ENCODE results near the gene OR5H2.
"Not testable (repeated sequence)": the region's sequence is repeated elsewhere in the genome, so short reads cannot be mapped to it uniquely, and the experiment has no call there.

The OR5H2 gene

DNA sequence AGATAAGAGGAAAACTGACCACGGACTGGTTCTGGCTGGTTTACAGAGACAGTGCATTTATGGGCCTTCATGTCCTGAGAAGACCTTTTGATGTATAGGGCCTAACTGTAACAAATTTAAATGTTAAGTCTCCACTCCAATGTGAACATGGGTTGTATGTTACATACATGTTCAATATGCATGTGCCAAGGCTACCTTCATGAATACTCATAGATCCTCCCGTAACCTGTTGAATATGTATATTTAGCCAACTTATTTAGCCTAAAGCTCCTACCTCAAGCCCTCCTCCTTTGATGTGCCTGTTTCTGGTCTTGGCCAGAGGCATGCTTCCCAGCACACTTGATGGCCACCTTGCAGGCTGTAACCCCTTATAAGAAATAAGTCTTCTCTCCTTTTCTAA lies at the start of gene OR5H2:
Gene OR5H2 (plus strand): TSS at position 301 of the 400 bp plus-strand sequence. CDS start 398 bp downstream, outside the sequence.
- DNase-seq: no peak

- no peak for DNase-seq
Measured at GRCh38 chr3:98233468-98233867, 48.8 kb upstream of the OR5H2 start.

GRCh38 chr3:98240131-98240530 lies 42.2 kb upstream of the OR5H2 start:
- DNase-seq: no peak

GRCh38 chr3:98242155-98242554 lies 40.1 kb upstream of the OR5H2 start:
- DNase-seq: no peak

DNA sequence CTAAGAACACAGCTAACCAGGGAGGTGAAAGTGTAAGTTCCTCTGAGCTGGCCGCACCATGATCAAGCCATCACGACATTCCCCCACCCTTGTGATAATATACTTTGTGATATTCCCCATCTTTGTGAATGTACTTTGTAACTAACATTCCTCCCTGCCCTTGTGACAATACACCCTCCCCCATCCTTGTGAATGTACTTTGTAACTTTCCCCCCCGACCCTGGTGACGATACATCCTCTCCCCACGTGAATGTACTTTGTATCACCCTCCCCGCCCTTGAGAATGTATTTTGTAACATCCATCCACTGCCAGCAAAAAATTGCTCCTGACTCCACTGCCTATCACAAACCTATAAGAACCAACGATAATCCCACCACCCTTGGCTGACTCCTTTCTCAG lies 38.5 kb upstream of the OR5H2 start:
- no peak for DNase-seq

DNA sequence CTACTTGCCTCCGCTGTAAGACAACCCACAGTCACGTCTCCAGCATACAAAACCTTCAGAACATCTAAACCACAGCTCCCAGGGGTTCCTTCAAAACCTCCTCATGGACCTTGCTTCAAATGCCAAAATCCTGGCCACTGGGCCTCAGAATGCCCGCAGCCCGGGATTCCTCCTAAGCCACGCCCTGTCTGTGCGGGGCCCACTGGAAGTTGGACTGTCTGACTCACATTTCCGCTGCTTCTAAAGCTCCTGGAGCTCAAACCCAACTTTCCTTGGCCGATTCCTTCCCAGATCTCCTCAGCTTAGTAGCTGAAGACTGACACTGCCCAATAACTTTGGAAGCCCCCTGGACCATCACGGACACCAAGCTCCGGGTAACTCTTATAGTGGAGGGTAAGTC lies 36.2 kb upstream of the OR5H2 start:
- no peak for DNase-seq

GRCh38 chr3:98256026-98256425 lies 26.3 kb upstream of the OR5H2 start:
- DNase-seq: not testable (repeated sequence)

DNA sequence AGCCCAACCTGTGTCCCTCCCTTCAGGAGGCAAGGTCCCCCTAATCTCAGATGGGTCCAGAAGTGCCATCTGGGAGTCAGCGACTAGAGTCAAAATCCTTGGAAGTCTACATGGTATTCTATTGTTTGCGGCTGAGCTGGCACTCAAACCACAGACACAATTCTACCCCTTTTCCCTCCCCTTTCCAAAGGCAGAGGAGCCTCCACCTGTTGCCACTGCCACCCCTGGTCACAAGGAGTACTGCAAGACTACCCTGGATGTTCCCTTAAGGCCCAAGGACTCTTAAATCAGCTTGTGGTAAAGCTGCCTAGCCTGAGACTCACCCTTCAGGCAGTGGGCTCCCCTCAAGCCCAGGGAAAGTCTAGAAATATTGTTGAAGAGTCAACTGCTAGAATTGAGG lies 22.6 kb upstream of the OR5H2 start:
- no peak for DNase-seq

GRCh38 chr3:98262046-98262445 lies 20.3 kb upstream of the OR5H2 start:
- no peak for DNase-seq

DNA sequence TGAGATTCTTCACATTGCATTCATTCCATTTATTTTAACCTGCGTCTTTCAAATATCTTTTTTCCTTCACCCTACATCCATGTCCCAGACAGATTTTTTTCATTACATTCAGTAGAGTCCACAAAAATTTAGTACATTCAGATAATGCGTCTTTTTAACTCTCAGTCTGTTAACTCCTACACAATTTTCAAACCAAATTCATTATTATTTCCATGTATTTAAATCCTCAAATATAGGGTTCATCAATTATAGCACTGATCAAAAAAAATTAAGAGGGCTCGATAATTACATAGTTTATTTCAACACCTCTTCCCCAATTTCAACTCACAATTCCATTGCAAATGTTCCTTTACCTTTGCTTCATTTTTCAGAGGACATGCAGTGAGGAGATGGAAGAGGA lies 18.4 kb upstream of the OR5H2 start, which contains the start of gene OR5H6:
Gene OR5H6 (plus strand): TSS at position 301 of the 400 bp plus-strand sequence. CDS start 89 bp downstream, at position 390.
- no peak for DNase-seq

DNA sequence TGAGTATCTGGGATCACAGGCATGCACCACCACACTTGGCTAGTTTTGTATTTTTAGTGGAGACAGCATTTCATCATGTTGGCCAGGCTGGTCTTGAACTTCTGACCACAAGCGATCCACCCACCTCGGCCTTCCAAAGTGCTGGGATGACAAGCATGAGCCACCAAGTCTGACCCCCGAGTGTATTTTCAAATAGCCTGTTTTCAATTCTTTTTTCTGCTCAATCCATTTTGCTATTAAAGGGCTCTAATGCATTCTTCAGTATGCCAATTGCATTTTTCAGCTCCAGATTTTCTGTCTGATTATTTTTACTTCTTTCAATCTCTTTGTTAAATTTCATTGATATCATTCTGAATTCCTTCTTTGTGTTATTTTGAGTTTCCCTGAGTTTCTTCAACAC lies 12.5 kb upstream of the OR5H2 start:
- DNase-seq: no peak

DNA sequence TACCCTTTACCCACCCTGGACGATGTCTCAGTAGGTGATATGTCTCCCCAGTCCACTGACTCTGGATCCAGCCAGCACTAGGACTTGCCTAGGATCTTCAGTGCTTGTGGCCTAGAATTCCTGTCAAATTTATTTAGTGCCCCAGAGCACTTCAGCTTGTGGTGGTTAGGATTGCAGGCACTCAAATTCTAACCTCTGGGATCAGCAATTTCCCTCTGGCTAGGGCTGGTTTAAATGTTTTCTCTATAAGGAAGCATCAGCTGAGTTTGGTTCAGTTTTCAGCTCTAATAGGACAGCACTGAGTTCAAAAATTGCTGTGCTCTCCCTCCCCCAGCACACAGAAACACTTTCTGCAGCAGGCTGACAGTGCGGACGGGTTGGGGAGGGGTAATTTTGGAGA lies 10.2 kb upstream of the OR5H2 start:
- no peak for DNase-seq

- DNase-seq: no peak
Measured at GRCh38 chr3:98274914-98275313, 7.4 kb upstream of the OR5H2 start.

DNA sequence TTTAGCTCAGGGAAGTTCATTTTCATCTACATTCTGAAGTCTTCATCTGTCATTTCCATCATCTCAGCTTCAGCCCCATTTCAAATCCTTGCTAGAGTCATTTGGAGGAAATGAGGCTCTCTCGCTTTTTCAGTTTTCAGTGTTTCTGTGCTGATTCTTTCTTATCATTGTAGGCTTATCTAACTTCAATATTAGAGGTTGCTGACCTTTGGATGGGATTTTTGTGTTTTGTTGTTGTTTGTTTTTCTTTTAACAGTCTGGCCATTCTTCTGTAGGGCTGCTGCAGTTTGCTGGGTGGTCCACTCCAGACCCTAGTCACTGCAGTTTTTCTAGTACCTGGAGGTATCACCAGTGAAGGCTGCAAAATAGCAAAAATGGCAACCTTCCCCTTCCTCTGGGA lies 8.6 kb downstream of the OR5H2 start:
- DNase-seq: no peak

DNA sequence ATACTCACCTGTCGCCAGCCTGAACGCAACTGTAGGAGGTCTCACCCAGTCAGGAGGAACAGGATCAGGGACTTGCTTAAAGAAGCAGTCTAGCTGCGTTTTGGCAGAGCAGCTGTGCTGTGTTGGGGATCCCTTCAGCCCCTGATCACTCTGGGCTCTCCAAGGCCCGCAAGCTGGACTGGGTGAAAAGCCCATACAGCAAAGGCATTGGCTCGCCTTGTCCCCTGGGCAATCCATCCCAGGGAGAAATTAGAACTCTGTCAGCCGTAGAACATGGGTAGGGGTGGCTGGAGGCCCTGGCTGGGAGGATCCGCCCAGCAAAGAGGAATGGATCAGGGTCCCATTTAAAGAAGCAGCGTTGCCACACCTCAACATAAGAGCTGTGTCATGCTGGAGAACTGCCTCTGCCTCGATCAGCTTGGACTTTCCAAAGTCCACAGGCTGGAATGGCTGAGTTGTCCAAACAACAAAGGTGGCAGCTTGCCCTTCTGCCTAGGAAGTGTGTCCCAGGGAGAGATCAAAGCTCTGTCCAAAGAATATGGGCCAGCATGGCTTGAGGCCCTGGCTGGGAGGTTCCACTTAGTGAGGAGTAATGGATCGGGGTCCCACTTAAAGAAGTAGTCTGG lies 9.1 kb downstream of the OR5H2 start:
- no peak for DNase-seq

GRCh38 chr3:98322101-98322500 lies 39.8 kb downstream of the OR5H2 start:
- DNase-seq: no peak

DNA sequence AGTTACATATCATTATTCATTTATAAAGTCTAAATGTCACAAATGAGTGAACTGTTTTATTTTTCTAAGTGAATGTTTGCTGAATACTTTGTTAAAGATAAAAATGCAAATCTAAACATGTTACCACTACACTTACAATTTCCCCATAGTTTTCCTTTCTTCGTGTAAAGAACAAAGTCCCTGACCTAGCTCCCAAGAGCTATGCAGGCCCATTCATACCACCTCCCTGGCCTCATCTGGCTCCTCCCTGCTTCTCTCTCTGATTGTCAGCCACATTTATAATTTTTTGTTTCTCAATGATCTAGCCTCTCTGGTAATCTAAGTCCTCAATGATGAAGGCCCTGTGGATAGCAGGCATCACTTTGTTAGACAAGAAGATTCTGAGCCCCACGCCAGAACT lies 40.4 kb downstream of the OR5H2 start:
- no peak for DNase-seq

DNA sequence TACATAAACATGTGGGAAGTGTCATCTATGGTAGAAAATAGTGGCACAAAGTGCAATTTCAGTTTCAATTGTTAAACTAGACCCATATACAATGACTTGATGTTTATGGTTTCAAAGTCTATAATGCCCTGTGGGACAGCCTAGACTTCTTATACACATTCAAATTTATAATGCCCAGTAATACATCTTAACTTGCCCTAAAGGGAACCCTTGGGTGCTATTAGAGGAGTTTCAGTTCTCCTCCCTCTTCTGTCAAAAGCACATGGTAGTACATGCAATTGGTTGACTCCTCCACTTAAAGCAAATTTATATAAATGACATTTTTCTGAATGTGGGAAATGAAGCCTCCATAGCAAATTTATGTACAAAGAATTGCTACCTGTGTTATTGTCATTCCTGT lies 41.1 kb downstream of the OR5H2 start:
- DNase-seq: no peak

- DNase-seq: no peak
Measured at GRCh38 chr3:98325055-98325454, 42.8 kb downstream of the OR5H2 start.

DNA sequence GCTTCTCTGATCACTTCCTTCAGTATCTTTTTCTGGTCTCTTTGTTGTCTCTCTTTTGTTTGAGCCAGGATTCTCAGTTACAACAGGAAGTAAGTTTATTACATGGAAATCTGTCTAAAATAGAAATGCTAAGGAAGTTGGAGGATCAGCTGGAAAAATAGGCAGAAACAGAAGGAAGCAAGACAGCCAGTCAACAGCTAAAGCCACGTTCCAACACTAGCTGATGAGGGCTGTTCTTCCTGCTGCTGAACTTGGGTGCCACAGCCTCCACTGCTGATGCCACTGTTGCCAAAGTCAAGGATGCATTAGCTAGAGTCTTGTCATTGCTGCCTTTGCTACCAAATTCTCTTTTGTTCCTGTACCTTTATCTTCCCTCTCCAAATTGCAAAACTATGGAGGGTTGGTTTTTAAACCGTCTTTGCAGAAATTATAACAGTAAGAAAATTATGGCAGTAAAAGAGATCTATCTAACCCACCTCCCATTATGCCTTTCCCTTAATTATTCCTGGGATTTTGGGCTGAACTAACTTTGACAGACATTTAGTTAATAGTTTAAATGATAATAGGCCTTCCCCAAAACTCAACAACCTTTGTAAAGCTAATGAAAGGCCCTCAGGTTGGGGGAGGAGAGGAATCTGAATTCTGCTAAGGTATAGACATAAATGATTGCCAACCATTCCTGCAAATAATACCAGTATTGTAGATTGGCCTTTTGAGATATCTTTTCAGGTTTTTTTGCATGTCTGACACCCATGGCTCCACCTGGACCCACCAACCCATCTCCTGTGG lies 44.0 kb downstream of the OR5H2 start:
- DNase-seq: no peak

GRCh38 chr3:98326945-98327344 lies 44.6 kb downstream of the OR5H2 start:
- DNase-seq: no peak

- no peak for DNase-seq
Measured at GRCh38 chr3:98328933-98329332, 46.6 kb downstream of the OR5H2 start.

DNA sequence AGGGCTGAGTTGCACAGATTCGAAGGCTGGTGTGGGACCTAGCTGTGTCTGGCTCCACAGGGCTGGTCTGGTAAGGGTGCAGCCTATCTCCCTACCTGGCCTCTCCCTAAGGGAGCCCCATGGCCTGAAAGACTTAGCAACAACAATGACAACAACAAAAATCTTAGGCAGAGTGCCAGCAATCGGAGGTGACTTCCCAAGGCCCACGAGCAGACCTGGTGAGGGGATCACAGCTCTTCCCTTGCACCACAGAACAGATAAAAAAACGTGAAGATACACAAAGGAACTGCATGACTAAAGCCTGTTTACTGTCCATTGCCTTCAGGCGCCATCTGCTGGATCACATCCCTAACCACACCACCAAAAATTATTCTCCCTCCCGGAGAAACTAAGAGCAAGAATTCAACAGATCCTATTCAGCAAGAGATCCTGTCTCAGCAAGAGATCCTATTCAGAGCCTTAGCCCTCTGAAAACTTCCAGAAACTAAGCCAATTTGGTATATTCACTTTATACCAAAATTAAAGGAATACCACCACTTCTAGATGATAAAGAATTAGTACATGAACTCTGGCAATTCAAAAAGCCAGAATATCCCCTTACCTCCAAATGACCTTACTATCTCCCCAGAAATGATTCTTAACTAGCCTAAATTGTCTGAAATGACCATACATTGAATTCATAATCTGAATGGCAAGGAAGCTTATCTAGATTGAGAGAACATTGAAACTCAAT lies 47.3 kb downstream of the OR5H2 start:
- DNase-seq: no peak

DNA sequence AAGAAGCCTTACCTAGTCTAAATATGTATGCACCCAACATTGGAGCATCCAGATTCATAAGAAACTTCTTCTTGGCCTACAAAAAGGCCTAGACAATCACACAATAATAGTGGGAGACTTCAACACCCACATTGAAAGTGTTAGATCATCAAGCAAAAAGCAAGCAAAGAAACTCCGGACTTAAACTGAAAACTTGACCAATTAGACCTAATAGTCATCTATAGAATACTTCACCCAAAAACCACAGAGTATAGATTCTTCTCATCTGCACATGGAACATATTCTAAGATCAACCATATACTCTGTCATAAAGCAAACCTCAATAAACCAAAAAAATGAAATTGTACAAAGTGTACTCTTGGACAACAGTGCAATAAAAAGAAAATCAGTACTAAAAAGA lies 49.0 kb downstream of the OR5H2 start:
- no peak for DNase-seq
